ENCODE results near the gene MESD. TPM values are rescaled to one million over a fixed set of nuclear protein-coding genes. Genes with fewer than 3 reads are reported as not detected.

MESD gene
- total RNA-seq, 1 donor from 2014 or later: 12.5 TPM

GRCh38 chr15:80997692-80998091 is 8.1 kb upstream of the MESD start:
- intact Hi-C loops (cut with DNase I): loop anchor here (5.0 kb wide), 1 partner anchor 270 kb away; no protein-coding TSS in a partner anchor
- no peak for DNase-seq (ENCODE audit: low spot score)

GRCh38 chr15:80996247-80996646 is 6.6 kb upstream of the MESD start:
- intact Hi-C loops (cut with DNase I): loop anchor here (5.0 kb wide), 1 partner anchor 271 kb away; no protein-coding TSS in a partner anchor
- no peak for DNase-seq (ENCODE audit: low spot score)

GRCh38 chr15:80992441-80992840 is 2.8 kb upstream of the MESD start:
- intact Hi-C loops (cut with DNase I): no loop called here
- no peak for DNase-seq (ENCODE audit: low spot score)

GRCh38 chr15:80992006-80992405 is 2.4 kb upstream of the MESD start:
- intact Hi-C loops (cut with DNase I): no loop called here
- DNase-seq (ENCODE audit: low spot score): no peak

- no peak for DNase-seq (ENCODE audit: low spot score)
- intact Hi-C loops (cut with DNase I): no loop called here
These were observed 1.8 kb upstream of the MESD start for GRCh38 chr15:80991421-80991820.

GRCh38 chr15:80990955-80991354 is 1.3 kb upstream of the MESD start:
- intact Hi-C loops (cut with DNase I): no loop called here
- no peak for DNase-seq (ENCODE audit: low spot score)

- no peak for DNase-seq (ENCODE audit: low spot score)
- intact Hi-C loops (cut with DNase I): no loop called here
These were observed 520 bp downstream of the MESD start for GRCh38 chr15:80989081-80989517.

- intact Hi-C loops (cut with DNase I): no loop called here
- no peak for DNase-seq (ENCODE audit: low spot score)
These were observed 1.3 kb downstream of the MESD start for GRCh38 chr15:80988148-80988796.

- intact Hi-C loops (cut with DNase I): no loop called here
These were observed 3.1 kb downstream of the MESD start for GRCh38 chr15:80986487-80986886.

GRCh38 chr15:80985981-80986380 is 3.6 kb downstream of the MESD start:
- intact Hi-C loops (cut with DNase I): no loop called here
- no peak for DNase-seq (ENCODE audit: low spot score)

More at GRCh38 chr15:80986487-80986886, 3.1 kb downstream of the MESD start:
- no peak for DNase-seq (ENCODE audit: low spot score)

GRCh38 chr15:80984856-80985255 is 4.8 kb downstream of the MESD start:
- intact Hi-C loops (cut with DNase I): no loop called here
- DNase-seq (ENCODE audit: low spot score): no peak

GRCh38 chr15:80982839-80983238 is 6.8 kb downstream of the MESD start:
- DNase-seq (ENCODE audit: low spot score): no peak
- intact Hi-C loops (cut with DNase I): no loop called here

- intact Hi-C loops (cut with DNase I): no loop called here
- DNase-seq (ENCODE audit: low spot score): no peak
These were observed 7.4 kb downstream of the MESD start for GRCh38 chr15:80982205-80982604.

- DNase-seq (ENCODE audit: low spot score): no peak
- intact Hi-C loops (cut with DNase I): loop anchor here (10.0 kb wide), 1 partner anchor 285 kb away; no protein-coding TSS in a partner anchor
These were observed 9.9 kb downstream of the MESD start for GRCh38 chr15:80979538-80980200.

- intact Hi-C loops (cut with DNase I): loop anchor here (10.0 kb wide), 1 partner anchor 286 kb away; no protein-coding TSS in a partner anchor
- DNase-seq (ENCODE audit: low spot score): no peak
These were observed 10.8 kb downstream of the MESD start for GRCh38 chr15:80978685-80979329.

- intact Hi-C loops (cut with DNase I): loop anchor here (10.0 kb wide), 1 partner anchor 287 kb away; no protein-coding TSS in a partner anchor
- DNase-seq (ENCODE audit: low spot score): no peak
These were observed 12.0 kb downstream of the MESD start for GRCh38 chr15:80977627-80978036.

- DNase-seq (ENCODE audit: low spot score): no peak
- intact Hi-C loops (cut with DNase I): loop anchor here (10.0 kb wide), 1 partner anchor 288 kb away; no protein-coding TSS in a partner anchor
These were observed 12.8 kb downstream of the MESD start for GRCh38 chr15:80976851-80977250.

GRCh38 chr15:80974914-80975313 is 14.7 kb downstream of the MESD start:
- DNase-seq (ENCODE audit: low spot score): no peak
- intact Hi-C loops (cut with DNase I): loop anchor here (10.0 kb wide), 1 partner anchor 290 kb away; no protein-coding TSS in a partner anchor

GRCh38 chr15:80972276-80972675 is 17.3 kb downstream of the MESD start:
- no peak for DNase-seq (ENCODE audit: low spot score)
- intact Hi-C loops (cut with DNase I): loop anchor here (10.0 kb wide), 1 partner anchor 293 kb away; no protein-coding TSS in a partner anchor

GRCh38 chr15:80971143-80971542 is 18.5 kb downstream of the MESD start:
- DNase-seq (ENCODE audit: low spot score): no peak
- intact Hi-C loops (cut with DNase I): loop anchor here (2.0 to 10.0 kb wide), 2 partner anchors 192 to 294 kb away; partner anchors contain the start of gene CEMIP

All from cardiac septum (tissue), 1 donor.